H1 (cell line): ENCODE results near the gene OBSL1. TPM values are rescaled to one million over a fixed set of nuclear protein-coding genes. Genes with fewer than 3 reads are reported as not detected.

Experiments used
- CTCF ChIA-PET: fragments of 300-600 bp; sonication (Branson Sonifier 250); formaldehyde crosslinking; loops from one replicate; lab custom pipeline; 2021; ENCODE audit not compliant: partially characterized antibody; lab: Charles Lee
- POLR2A ChIA-PET: fragments of 300-600 bp; sonication (Branson Sonifier 250); formaldehyde crosslinking; loops from one replicate; lab custom pipeline; 2021; ENCODE audit warnings: inconsistent platforms; ENCODE audit not compliant: partially characterized antibody; lab: Charles Lee
- DNase-seq, 2 experiments: peaks; one replicate each; pipeline versions ENCODE4 v3.0.0 to v3.0.0-alpha.2; 2010 to 2022; ENCODE audit warnings: low spot score in 2 of 2, low read depth in 1 of 2, mixed read lengths in 1 of 2
- FAIRE-seq: peaks from 2 replicates; lab custom pipeline; 2011; peaks lifted over from hg19 to GRCh38; lab: Jason Lieb, UNC
- H2AFZ ChIP-seq: 2 replicates; pipeline ENCODE4 v1.8.1; 2012; ENCODE audit warnings: low read length, inconsistent platforms
- H2AK5ac ChIP-seq: 2 replicates; pipeline ENCODE4 v1.6.1; 2013; ENCODE audit warnings: low read depth, low read length
- H2BK120ac ChIP-seq: replicated peaks from 2 replicates; pipeline ENCODE3; 2013; ENCODE audit warnings: low read depth, low read length, inconsistent platforms
- H2BK12ac ChIP-seq: 2 replicates; pipeline ENCODE4 v1.6.1; 2013; ENCODE audit warnings: low read depth, low read length
- H2BK15ac ChIP-seq: 2 replicates; pipeline ENCODE4 v1.6.1; 2013; ENCODE audit warnings: low read length
- H2BK20ac ChIP-seq: 2 replicates; pipeline ENCODE4 v1.6.1; 2013; ENCODE audit warnings: low read length
- H2BK5ac ChIP-seq: 2 replicates; pipeline ENCODE4 v1.6.1; 2013; ENCODE audit warnings: low read depth, low read length
- H3K14ac ChIP-seq: 2 replicates; pipeline ENCODE4 v1.6.1; 2013; ENCODE audit warnings: inconsistent platforms; ENCODE audit not compliant: insufficient read length
- H3K18ac ChIP-seq: 2 replicates; pipeline ENCODE4 v1.6.1; 2013; ENCODE audit warnings: low read length; ENCODE audit errors: extremely low read depth
- H3K23ac ChIP-seq: 2 replicates; pipeline ENCODE4 v1.6.1; 2013; ENCODE audit warnings: inconsistent platforms; ENCODE audit not compliant: insufficient read length
- H3K23me2 ChIP-seq: 2 replicates; pipeline ENCODE4 v1.6.1; 2013; ENCODE audit warnings: low read depth, low read length
- H3K27ac ChIP-seq: 2 replicates; pipeline ENCODE4 v1.6.1; 2011; ENCODE audit warnings: low read depth, low read length, inconsistent platforms
- H3K27me3 ChIP-seq, 4 experiments: replicated peaks in 1 of 4; 1 replicate in 1 of 4; 2 replicates in 3 of 4; pipeline versions ENCODE4 v1.6.1 to v1.8.1; 2011 to 2013; ENCODE audit warnings: low read length in 3 of 4, mild to moderate bottlenecking in 3 of 4, inconsistent platforms in 2 of 4, mixed read lengths in 2 of 4, moderate library complexity in 1 of 4; ENCODE audit not compliant: control insufficient read depth in 3 of 4, insufficient read depth in 3 of 4; ENCODE audit errors: extremely low read depth in 1 of 4
- H3K36me3 ChIP-seq, 4 experiments: 2 replicates each; pipeline versions ENCODE4 v1.6.1 to v1.8.1; 2011 to 2013; ENCODE audit warnings: mild to moderate bottlenecking in 4 of 4, low read length in 3 of 4, moderate library complexity in 2 of 4, control low read depth in 1 of 4, inconsistent platforms in 1 of 4; ENCODE audit not compliant: insufficient read depth in 4 of 4, control insufficient read depth in 2 of 4
- H3K4ac ChIP-seq: replicated peaks from 2 replicates; pipeline ENCODE3; 2013; ENCODE audit warnings: low read length, low read depth, mixed read lengths, inconsistent platforms; ENCODE audit not compliant: insufficient read length
- H3K4me1 ChIP-seq, 4 experiments: replicated peaks in 1 of 4; 1 replicate in 1 of 4; 2 replicates in 3 of 4; pipeline versions ENCODE4 v1.6.1 to v1.8.1; 2011 to 2013; ENCODE audit warnings: low read length in 3 of 4, inconsistent platforms in 2 of 4, mixed read lengths in 1 of 4; ENCODE audit not compliant: insufficient read depth in 4 of 4, control insufficient read depth in 3 of 4
- H3K4me2 ChIP-seq, 2 experiments: 2 replicates each; pipeline versions ENCODE4 v1.6.1 to v1.8.1; 2011 to 2013; ENCODE audit warnings: low read depth in 2 of 2, low read length in 2 of 2, control low read depth in 1 of 2, inconsistent platforms in 1 of 2, mild to moderate bottlenecking in 1 of 2; ENCODE audit not compliant: insufficient read depth in 1 of 2
- H3K4me3 ChIP-seq, 4 experiments: fragments of 200-600, 300-600 bp in 1 of 4; sonication (generic), shearing (Covaris generic), sonication (Bioruptor Twin) in 1 of 4; 2 replicates each; pipeline versions ENCODE4 v1.5.1 to v1.8.1; 2011 to 2016; ENCODE audit warnings: low read length in 4 of 4, low read depth in 3 of 4, control low read depth in 2 of 4, inconsistent platforms in 2 of 4, mild to moderate bottlenecking in 2 of 4, mixed read lengths in 1 of 4, moderate library complexity in 1 of 4; ENCODE audit not compliant: insufficient read depth in 2 of 4; ENCODE audit errors: extremely low read depth in 1 of 4
- H3K56ac ChIP-seq: replicated peaks from 2 replicates; pipeline ENCODE3; 2013; ENCODE audit warnings: low read depth, mild to moderate bottlenecking, mixed read lengths, low read length, inconsistent platforms; ENCODE audit not compliant: insufficient read length
- H3K79me1 ChIP-seq: 2 replicates; pipeline ENCODE4 v1.6.1; 2013; ENCODE audit warnings: low read depth, low read length, control low read depth
- H3K79me2 ChIP-seq, 2 experiments: 2 replicates each; pipeline versions ENCODE4 v1.6.1 to v1.8.1; 2012 to 2013; ENCODE audit warnings: low read length in 2 of 2, mild to moderate bottlenecking in 2 of 2, inconsistent platforms in 1 of 2; ENCODE audit not compliant: insufficient read depth in 2 of 2, control insufficient read depth in 1 of 2
- H3K9ac ChIP-seq, 4 experiments: replicated peaks in 1 of 4; 1 replicate in 1 of 4; 2 replicates in 3 of 4; pipeline versions ENCODE4 v1.6.1 to v1.8.1; 2011 to 2013; ENCODE audit warnings: low read depth in 3 of 4, low read length in 3 of 4, control low read depth in 2 of 4, mild to moderate bottlenecking in 2 of 4, moderate library complexity in 2 of 4, inconsistent platforms in 1 of 4; ENCODE audit errors: extremely low read depth in 1 of 4
- H3K9me3 ChIP-seq, 2 experiments: 2 replicates each; pipeline versions ENCODE4 v1.6.1 to v1.8.1; 2012 to 2013; ENCODE audit warnings: mild to moderate bottlenecking in 2 of 2, moderate library complexity in 2 of 2, control low read depth in 1 of 2, inconsistent platforms in 1 of 2, low read depth in 1 of 2, low read length in 1 of 2, mixed read lengths in 1 of 2; ENCODE audit not compliant: insufficient read depth in 2 of 2
- H4K20me1 ChIP-seq, 2 experiments: replicated peaks in 1 of 2; 2 replicates each; pipeline versions ENCODE3 to v1.8.1; 2011 to 2013; ENCODE audit warnings: inconsistent platforms in 2 of 2, low read length in 2 of 2, mild to moderate bottlenecking in 1 of 2; ENCODE audit not compliant: insufficient read depth in 2 of 2, control insufficient read depth in 1 of 2
- H4K5ac ChIP-seq: 2 replicates; pipeline ENCODE4 v1.6.1; 2013; ENCODE audit warnings: low read length, low read depth, mixed read lengths, inconsistent platforms; ENCODE audit not compliant: insufficient read length
- H4K8ac ChIP-seq: 2 replicates; pipeline ENCODE4 v1.8.0; 2013; ENCODE audit warnings: mild to moderate bottlenecking, moderate library complexity, low read length, inconsistent platforms; ENCODE audit not compliant: insufficient read depth; ENCODE audit errors: extremely low read depth
- H4K91ac ChIP-seq: replicated peaks from 2 replicates; pipeline ENCODE3; 2013; ENCODE audit warnings: low read length, mixed read lengths, inconsistent platforms; ENCODE audit not compliant: insufficient read length
- CEBPB ChIP-seq: IDR thresholded peaks from 2 replicates; pipeline ENCODE4 v1.6.1; 2012; ENCODE audit warnings: low read depth, low read length
- EZH2 ChIP-seq: fragments of 200-600 bp; sonication (generic); IDR thresholded peaks from 2 replicates; pipeline ENCODE4 v1.7.1; 2012; ENCODE audit warnings: low read depth, mild to moderate bottlenecking, moderate library complexity, low read length, inconsistent platforms; ENCODE audit not compliant: severe bottlenecking
- RXRA ChIP-seq: IDR thresholded peaks from 2 replicates; pipeline ENCODE4 v1.6.1; 2011; ENCODE audit warnings: low read depth, mild to moderate bottlenecking, low read length, moderate library complexity; ENCODE audit not compliant: insufficient read depth
- SIRT6 ChIP-seq: IDR thresholded peaks from one replicate; pipeline ENCODE4 v1.7.1; 2012; ENCODE audit warnings: low read length, inconsistent platforms
- WGBS, 2 experiments: shearing (Covaris generic) in 1 of 2; methylation state at CpG; one replicate each; pipeline versions ENCODE4 v1.1.6 to v1.1.7; 2013 to 2015; ENCODE audit warnings: low lambda C conversion rate in 2 of 2, mixed read lengths in 2 of 2, inconsistent platforms in 1 of 2, low coverage in 1 of 2, missing lambda C conversion rate in 1 of 2; ENCODE audit not compliant: insufficient replicate concordance in 2 of 2, insufficient coverage in 1 of 2, insufficient read length in 1 of 2; ENCODE audit errors: extremely low coverage in 1 of 2, missing lambda C conversion rate in 1 of 2; 5-methylcytosine and 5-hydroxymethylcytosine counted together
- polyA plus RNA-seq, 7 experiments: library from polyadenylated mRNA; depleted of rRNA in 3 of 7; stranded (reverse) in 5 of 7; unstranded in 2 of 7; fragments of >200 nt in 5 of 7; fragments of 200-250 nt in 2 of 7; gene quantifications; 1 replicate in 5 of 7; 2 replicates in 1 of 7; 4 replicates in 1 of 7; pipeline versions ENCODE4 v1.2.1 to v1.2.3, GENCODE V29; 2011 to 2013; ENCODE audit warnings: missing spikeins in 2 of 7, mixed read lengths in 2 of 7
- total RNA-seq: library from RNA; stranded (reverse); fragmentation: NEBNext Ultra II Directional; extraction: Animal tissue kit (Norgen Biotek cat#: 25700); gene quantifications from 2 replicates; pipeline ENCODE4 v1.2.1, GENCODE V29; 2021

OBSL1 gene
- total and polyA plus RNA-seq, 2 of the 8 experiments (the other 6 are each of a cell fraction or from before 2014, with no cell fraction given): 116 to 127 TPM

GRCh38 chr2:219556413-219556812, 14.9 kb downstream of the OBSL1 start:
- no peak overlapping the region for H2BK20ac ChIP-seq
- peak overlapping the region; percentile 82; the same call in 1 of the 2 replicates for H4K8ac ChIP-seq
- H3K9ac ChIP-seq: no peak overlapping the region
- peaks cover 0 to 13% (median 0%) of the 10 kb centered on the region in 4 experiments; a peak in 3 of 8 replicates for H3K36me3 ChIP-seq
- no peak overlapping the region for H2AK5ac ChIP-seq
- ChIA-PET CTCF (interaction anchor here (0.9 to 19.7 kb wide), 8 partner anchors 11 to 153 kb away, joined by 3 to 293 read pairs (median 12); partner anchors contain the start of genes CHPF, STK11IP and TMEM198), POLR2A (interaction anchor here (0.8 to 17.5 kb wide), 5 partner anchors 8 to 40 kb away, joined by 4 to 293 read pairs (median 21); partner anchors contain the start of genes CHPF, INHA, OBSL1 and TMEM198)
- H3K27me3 ChIP-seq: peaks cover 0 to 14% (median 11%) of the 10 kb centered on the region in 4 experiments; a peak in 5 of 7 replicates
- no peak overlapping the region for H3K4me3 ChIP-seq
- no peaks in the 10 kb centered on the region for H3K79me1 ChIP-seq
- TF ChIP-seq EZH2 (no peak), CEBPB (no peak), RXRA (no peak), SIRT6 (no peak)
- H3K4me1 ChIP-seq: peaks cover 0 to 26% (median 15%) of the 10 kb centered on the region in 4 experiments; a peak in 6 of 7 replicates
- H2BK5ac ChIP-seq: no peak overlapping the region
- H3K23me2 ChIP-seq: peaks cover 12% of the 10 kb centered on the region; the same call in 1 of the 2 replicates
- H4K91ac ChIP-seq: no peak overlapping the region
- DNase-seq (no peak), FAIRE-seq (no peak)
- no peaks in the 10 kb centered on the region for H3K79me2 ChIP-seq
- WGBS, 2 experiments: 88% methylated on average over 19 of the region's 19 CpGs; no CpG with 5 or more reads in 1 of the 2 experiments
- no peak overlapping the region for H3K14ac ChIP-seq
- H2BK15ac ChIP-seq: 0 out of 2 replicates have a peak overlapping the region, but pooled peaks have one; percentile 18
- H3K4me2 ChIP-seq: no peak overlapping the region
- H3K23ac ChIP-seq: no peak overlapping the region
- peaks cover 0 to 5% of the 10 kb centered on the region in 2 experiments for H4K20me1 ChIP-seq
- H2BK120ac ChIP-seq: no peak overlapping the region
- H2AFZ ChIP-seq: no peak overlapping the region
- no peak overlapping the region for H3K27ac ChIP-seq
- no peaks in the 10 kb centered on the region for H3K9me3 ChIP-seq
- no peak overlapping the region for H3K4ac ChIP-seq
- no peak overlapping the region for H2BK12ac ChIP-seq
- H3K56ac ChIP-seq: no peak overlapping the region
- no peak overlapping the region for H3K18ac ChIP-seq
- H4K5ac ChIP-seq: no peak overlapping the region
